Measurements from ENCODE around the gene CHL1.
"Not testable (repeated sequence)": the region's sequence is repeated elsewhere in the genome, so short reads cannot be mapped to it uniquely, and the experiment has no call there.

CHL1 gene

GRCh38 chr3:339351-339750, 142.8 kb downstream of the CHL1 start:
- DNase-seq, result no peak

DNA sequence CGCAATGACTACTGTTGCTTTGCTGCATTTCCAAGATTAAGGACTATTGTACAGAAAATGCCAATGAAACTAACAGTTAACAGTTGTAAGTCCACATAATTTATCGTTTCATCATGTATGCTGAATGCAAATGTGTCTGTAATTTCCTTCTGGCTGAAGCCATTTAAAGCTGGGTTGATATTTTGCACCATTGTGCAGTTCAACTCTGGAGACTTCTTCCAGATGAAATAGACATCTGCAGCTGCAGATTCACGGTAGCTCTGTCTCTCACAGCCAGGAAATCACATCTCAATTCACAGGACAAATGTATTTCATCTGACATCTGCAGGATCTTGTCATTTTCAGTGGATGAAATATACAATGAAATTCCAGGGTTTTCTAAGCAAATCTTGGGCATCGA, 145.4 kb downstream of the CHL1 start:
- no peak for DNase-seq

GRCh38 chr3:346186-346585, 149.6 kb downstream of the CHL1 start:
- no peak for DNase-seq

DNA sequence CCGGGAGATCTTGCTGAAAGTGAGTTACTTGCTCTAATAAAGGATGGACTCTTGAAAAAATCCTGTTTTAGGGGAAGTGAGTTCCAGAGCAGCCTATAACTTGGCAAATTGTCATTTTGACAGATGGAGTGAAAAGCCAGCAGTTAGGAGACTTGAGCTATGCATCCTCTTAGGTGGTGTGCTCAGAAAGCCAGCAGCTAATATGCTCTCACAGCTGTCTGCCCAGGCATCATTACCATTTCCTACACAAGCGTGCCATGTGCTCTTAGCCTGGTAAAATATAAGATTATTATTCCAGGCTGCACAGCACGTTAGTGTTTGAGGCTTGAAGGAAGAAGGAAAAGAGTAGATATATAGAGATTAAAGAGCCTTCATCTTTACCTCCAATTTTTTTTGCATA, 151.0 kb downstream of the CHL1 start:
- no peak for DNase-seq

DNA sequence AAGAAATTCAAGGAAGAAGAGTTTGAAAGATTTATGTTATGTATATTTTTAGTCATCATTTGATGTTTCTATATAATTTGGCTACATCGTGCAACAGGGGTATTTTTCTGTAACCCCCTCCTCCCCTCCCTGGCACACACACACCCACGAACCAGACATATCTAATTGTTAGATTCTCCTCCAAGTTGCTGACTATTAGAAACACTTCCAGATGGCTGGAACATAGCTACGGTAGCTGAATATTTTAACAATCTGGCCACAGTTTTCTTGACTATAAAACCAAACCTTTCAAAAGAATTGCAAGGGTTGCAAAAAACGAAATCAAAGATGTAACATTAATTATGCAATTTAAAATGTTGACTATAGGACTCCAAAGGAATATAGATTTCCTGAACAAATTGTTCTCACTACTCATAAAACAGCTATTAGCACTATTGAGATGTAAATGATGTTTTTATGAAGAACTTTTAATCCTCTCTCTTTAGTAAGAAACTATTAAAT, 154.4 kb downstream of the CHL1 start:
- DNase-seq, result no peak

- no peak for DNase-seq
Measured at GRCh38 chr3:352599-352998, 156.0 kb downstream of the CHL1 start.

DNA sequence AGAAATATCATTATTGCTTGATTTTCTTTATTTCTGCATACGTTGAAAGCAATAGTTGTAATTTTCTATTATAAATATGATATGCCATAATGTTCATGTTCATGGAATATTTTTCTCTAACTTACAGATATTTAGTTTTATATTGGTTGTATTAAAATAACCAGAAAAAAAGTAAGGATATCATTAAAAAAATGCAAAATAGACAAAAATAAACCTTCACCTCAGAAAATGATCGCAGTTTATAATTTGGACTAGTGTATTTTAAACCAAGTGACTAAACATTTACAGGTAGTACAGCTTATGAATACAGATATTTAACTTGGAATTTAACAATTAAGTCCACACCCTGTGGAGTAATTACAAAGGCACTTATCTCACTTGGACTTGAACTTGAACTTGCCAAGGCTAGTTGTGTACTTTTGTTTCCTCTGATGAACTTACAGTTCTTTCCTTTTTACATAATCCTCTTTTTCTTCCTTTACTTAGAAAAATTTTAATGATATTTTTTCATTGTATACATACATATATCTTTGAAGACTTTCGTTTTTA, 156.7 kb downstream of the CHL1 start:
- DNase-seq, result no peak

DNA sequence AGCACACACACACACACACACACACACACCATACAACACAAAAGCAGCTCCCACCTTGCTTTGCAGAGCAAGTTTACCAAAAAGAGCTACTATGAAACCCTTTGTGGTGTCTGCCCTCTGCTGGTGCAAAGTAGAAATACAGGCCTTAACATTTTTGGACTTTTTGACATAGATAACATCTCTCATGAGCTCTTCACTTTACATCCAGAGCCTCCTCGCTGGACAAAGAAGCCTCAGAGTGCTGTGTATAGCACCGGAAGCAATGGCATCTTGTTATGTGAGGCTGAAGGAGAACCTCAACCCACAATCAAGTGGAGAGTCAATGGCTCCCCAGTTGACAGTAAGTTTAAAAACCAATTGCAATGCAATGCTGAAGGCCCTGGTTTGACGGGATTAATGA, 157.9 kb downstream of the CHL1 start:
- DNase-seq, result peak; percentile 15

DNA sequence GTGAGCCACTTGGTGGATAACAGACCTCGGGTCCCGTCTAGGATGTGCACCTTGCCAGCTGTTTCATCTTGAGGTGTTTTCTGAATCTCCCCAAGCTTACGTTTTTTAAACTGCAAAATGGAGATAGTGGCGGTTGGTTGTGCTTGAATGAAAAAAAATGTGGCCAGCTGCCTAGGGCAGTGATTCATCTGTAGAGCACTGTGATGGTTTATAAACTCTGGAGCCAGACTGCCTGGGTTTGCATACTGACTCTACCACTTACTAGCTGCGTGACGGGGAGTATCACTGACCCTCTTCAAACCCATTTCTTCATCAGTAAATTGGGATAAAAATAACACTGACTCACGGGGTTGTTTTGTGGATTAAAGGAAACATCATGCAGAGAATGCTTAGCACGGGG, 159.1 kb downstream of the CHL1 start:
- no peak for DNase-seq

DNA sequence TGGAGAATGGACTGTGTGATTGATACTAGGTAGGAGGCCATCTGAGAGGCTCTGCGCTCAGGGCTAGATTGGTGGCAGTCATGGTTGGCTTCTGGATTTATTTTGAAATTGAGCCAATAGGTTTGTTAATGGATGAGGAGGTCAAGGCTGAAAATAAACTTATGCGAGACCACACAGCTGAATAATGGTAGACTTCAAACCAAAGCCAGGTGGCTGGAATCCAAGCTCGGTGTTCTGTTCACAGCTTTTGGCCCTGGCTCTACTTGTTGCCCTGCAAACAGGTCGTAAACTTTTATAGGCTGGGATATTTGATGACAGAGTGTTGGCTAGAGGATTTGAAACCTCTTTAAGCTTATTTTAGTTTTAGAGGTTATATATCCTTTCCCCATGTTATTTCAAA, 160.4 kb downstream of the CHL1 start:
- no peak for DNase-seq

DNA sequence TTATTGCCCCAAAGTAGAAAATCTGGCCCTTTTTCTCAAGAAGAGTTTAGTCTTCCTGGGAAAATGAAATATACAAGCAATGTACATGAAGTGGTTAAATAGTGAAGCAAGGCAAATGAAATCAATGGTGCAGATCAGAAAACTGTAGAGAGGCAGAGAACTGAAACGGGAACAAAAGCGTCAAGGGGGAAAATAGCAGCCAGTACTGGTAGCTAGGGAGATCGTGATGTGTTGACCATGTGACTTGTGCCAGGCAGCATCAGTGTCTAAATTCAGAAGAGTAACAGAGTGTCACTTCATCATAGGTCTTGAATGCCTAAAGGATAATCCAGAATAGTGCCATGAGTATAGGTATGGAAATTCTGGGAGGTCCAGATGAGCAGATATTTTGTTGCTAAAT, 163.1 kb downstream of the CHL1 start:
- no peak for DNase-seq

GRCh38 chr3:362681-363338, 166.2 kb downstream of the CHL1 start:
- no peak for DNase-seq

DNA sequence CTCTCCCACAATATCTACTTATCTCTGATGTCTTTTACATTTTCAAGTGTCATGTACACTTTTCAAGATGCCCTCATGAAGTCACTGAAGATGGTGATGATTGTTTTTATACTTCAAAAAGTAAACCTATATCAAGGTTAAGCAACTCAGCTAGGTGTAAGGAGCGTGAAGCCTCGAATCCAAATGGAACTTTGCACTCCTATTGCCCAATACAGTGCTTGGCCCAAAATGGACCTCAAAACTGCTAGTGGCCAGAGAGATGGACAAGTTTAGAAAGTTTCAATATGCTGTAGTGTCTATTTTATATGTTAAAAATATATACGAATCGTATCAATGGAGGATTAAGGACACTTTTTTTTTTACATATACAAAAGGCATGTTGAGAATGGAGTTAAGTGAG, 167.7 kb downstream of the CHL1 start:
- DNase-seq, result no peak

DNA sequence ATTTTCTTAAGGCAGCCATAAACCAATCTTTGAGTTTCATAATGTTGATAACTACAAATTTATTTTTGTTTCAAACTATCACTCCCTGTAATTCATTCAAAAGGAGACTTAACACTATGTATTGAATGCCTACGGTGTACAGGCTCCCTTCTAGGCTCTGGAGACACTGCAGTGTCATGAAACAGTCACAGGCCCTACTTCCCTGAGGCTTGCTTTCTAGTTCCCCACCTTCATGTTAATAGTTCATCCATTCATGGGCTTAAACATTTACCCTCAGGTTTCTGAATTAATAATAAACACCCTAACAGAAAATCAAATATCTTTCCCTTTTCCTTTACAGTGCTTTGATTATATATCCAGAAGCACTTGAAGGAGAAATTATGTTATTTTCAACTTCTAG, 168.7 kb downstream of the CHL1 start:
- DNase-seq, result no peak

- DNase-seq, result not testable (repeated sequence)
Measured at GRCh38 chr3:366253-366652, 169.7 kb downstream of the CHL1 start.

- DNase-seq, result no peak
Measured at GRCh38 chr3:373193-373779, 176.7 kb downstream of the CHL1 start.

DNA sequence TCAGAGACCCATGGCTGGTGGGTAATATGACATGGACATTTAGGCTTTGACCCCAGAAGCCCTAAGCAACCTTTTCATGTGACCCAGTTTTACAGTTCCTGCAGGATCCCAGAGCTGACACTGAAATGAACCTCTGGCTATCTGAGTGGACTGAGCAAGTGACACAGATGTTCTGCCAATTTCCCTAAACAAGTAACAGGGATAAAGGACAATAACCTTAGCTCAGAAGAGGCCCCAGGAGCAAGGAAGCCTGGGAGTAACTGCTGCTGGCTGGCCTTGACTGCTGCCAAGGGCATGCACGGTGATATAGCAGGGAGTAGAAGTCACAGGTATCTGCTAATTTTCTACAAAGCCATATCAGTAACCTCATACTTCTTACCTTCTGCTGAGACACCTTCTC, 177.9 kb downstream of the CHL1 start:
- no peak for DNase-seq

- no peak for DNase-seq
Measured at GRCh38 chr3:377158-377561, 180.6 kb downstream of the CHL1 start.

GRCh38 chr3:380801-381200, 184.2 kb downstream of the CHL1 start:
- DNase-seq, result no peak

GRCh38 chr3:385151-385550, 188.6 kb downstream of the CHL1 start:
- no peak for DNase-seq

DNA sequence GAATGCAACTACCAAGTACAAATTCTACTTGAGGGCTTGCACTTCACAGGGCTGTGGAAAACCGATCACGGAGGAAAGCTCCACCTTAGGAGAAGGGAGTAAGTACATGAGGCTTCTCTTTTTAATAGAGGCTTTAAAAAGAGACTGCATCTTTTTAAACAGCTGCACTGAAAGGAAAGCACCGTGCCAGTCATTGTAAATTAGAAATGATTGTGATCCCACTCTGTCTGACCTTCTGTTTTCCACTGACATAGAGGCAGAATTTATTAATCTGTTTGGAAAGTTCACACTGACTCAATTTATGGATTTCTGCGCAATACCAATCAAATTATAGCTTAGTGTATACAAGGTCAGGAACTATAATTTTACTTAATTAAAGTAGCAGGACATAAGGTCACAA, 198.2 kb downstream of the CHL1 start:
- DNase-seq, result no peak

GRCh38 chr3:396293-396692, 199.7 kb downstream of the CHL1 start:
- DNase-seq, result no peak

DNA sequence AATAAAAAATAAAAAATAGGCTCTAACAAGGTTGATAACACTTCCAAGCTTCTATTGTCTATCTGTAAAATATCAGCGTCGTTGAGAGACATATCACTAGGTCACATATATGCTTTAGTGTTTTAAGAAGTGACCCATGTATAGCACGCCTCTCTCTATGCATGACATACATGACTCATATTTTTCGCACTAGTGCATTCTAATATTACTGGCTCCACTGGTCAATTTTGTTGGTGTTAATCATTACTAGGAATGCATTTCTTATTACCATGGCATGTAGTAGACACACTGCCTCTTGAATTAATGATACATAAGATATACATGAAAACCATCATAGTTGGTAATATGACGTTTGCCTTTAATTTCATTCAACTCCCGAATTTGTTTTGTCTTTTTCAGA, 203.1 kb downstream of the CHL1 start:
- DNase-seq, result no peak

DNA sequence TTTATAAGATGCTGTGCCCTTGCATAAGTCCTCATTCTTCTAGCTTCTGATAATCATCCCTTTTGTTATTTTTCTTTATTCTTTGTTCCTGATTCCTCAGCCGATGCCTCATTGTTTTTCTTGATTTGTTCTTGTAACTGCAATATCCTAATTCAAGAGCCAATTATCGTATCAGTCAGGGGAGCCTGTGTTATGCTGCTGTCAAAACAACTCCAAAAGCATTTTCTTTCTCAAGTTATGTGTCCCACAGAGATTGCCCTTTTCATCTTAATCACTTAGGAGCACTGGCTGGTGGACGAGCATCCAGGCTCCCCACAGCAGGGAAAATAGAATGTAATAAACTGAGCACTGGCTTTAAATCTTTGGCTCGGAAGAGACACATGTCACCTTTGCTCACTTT, 207.3 kb downstream of the CHL1 start:
- DNase-seq, result no peak

- no peak for DNase-seq
Measured at GRCh38 chr3:409011-409410, 212.4 kb downstream of the CHL1 start.

Measured in GF-D8 (cell line).